GM12875 (cell line): Measurements from ENCODE around the gene TWF2.

Experiments used
- H3K4me3 ChIP-seq: one replicate; pipeline ENCODE4 v1.5.1; 2011; ENCODE audit warnings: low read depth, low read length, control low read depth
- TF ChIP-seq, protein P1 (sequence below): IDR thresholded peaks from 2 replicates; pipeline ENCODE4 v1.5.1; 2011; ENCODE audit warnings: low read depth, mild to moderate bottlenecking, control low read depth, inconsistent platforms, low read length, moderate library complexity, borderline replicate concordance; ENCODE audit not compliant: insufficient read depth

The TWF2 gene

DNA sequence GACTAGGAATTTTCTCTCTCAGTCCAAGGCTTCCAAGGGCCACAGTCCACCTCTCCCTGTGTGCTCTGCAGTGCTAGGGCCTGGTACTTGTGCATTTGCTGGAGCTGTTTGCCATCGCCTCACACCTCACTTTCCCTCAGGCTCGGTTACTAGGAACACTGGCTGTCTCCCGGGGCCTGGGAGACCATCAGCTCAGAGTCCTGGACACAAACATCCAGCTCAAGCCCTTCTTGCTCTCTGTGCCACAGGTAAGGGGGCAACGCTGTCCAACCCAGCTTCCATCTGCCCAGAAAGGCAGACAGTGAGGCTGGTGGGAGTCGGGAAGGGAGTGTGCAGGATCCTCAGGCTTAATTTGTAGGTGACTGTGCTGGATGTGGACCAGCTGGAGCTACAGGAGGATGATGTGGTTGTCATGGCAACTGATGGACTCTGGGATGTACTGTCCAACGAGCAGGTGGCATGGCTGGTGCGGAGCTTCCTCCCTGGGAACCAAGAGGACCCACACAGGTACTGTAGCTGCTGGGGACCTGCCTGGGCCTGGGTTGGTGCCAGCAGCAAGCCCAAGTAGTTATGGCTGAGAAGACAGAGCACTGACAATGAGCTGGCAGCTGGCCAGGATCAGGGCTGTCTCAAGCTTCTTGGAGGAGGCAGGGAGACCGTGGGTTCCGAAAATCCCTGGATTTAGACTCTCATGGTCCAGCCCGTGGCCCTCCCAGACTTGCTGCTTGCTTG lies 10.0 kb upstream of the TWF2 start:
- H3K4me3 ChIP-seq, result no peak overlapping the region
- TF ChIP-seq, protein P1, sequence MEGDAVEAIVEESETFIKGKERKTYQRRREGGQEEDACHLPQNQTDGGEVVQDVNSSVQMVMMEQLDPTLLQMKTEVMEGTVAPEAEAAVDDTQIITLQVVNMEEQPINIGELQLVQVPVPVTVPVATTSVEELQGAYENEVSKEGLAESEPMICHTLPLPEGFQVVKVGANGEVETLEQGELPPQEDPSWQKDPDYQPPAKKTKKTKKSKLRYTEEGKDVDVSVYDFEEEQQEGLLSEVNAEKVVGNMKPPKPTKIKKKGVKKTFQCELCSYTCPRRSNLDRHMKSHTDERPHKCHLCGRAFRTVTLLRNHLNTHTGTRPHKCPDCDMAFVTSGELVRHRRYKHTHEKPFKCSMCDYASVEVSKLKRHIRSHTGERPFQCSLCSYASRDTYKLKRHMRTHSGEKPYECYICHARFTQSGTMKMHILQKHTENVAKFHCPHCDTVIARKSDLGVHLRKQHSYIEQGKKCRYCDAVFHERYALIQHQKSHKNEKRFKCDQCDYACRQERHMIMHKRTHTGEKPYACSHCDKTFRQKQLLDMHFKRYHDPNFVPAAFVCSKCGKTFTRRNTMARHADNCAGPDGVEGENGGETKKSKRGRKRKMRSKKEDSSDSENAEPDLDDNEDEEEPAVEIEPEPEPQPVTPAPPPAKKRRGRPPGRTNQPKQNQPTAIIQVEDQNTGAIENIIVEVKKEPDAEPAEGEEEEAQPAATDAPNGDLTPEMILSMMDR, result no peak

DNA sequence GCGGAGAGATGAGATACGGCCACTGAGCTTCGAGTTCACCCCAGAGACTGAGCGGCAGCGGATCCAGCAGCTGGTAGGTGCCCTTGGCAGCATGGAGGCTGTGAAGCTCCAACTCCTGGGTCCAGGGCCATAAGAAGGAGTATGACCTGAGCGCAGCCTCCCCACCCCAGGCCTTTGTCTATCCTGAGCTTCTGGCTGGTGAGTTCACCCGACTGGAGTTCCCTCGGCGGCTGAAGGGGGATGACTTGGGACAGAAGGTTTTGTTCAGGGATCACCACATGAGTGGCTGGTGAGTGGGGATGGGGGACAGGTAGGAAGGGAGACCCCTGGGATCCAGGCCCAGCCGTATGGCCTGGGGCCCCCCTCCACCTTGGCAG lies 9.2 kb upstream of the TWF2 start:
- TF ChIP-seq, protein P1, result no peak

DNA sequence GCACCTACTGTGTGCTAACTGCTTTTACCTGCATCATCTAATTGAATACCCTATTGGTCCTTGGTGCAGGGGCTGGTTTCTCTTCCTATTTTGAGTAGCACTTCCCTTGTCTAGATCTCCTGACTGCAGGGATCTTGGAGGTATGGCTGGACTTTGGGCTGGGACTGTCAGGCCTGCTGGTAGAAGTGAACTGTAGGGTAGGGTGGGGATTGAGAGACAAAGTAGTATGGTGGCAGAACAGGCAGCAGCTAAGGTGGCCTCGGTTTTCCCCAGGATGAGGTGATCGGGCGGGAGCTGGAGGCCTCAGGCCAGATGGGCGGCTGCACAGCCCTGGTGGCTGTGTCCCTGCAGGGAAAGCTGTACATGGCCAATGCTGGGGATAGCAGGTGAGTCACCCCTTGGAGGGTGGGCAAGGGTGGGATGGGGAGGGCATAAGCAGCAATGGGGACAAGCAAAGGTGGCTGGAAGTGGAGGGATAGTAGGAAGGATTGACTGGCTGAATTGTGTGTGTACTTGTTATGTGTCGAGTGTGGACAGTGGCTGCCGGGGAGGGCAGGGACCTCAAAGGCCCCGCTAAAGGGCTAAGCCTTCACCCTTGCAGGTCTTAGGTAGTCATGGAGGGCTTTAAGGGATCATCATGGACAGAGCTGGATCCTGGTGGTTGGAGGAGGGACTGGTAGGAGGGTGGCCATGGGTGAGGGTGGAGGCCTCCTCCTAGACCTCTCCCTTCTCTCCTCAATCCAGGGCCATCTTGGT lies 8.6 kb upstream of the TWF2 start:
- TF ChIP-seq, protein P1, result no peak
- no peak overlapping the region for H3K4me3 ChIP-seq

More for the DNA sequence above, 9.2 kb upstream of the TWF2 start:
- H3K4me3 ChIP-seq, result no peak overlapping the region

DNA sequence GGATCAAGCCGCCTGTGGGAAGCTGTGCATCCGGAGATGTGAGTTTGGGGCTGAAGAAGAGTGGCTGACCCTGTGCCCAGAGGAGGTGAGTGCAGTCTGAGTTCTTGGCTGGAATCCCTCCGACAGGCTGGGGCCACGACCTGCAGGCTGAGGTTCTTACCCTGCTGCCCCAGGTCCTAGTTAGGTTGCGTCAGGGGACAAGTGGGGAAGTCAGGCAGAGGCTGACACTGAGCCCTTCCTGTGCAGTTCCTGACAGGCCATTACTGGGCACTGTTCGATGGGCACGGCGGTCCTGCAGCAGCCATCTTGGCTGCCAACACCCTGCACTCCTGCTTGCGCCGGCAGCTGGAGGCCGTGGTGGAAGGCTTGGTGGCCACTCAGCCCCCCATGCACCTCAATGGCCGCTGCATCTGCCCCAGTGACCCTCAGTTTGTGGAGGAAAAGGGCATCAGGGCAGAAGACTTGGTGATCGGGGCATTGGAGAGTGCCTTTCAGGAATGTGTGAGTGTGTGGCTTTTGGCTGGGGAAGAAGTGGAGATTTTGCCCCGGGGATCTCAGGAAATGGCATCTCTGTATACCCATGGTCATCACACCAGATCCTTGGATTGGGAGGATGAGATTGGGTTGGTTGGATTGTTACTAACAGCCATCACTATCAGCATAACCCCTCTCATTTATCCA lies 7.9 kb upstream of the TWF2 start:
- H3K4me3 ChIP-seq, result peak overlapping the region; percentile 81
- TF ChIP-seq, protein P1, result no peak

DNA sequence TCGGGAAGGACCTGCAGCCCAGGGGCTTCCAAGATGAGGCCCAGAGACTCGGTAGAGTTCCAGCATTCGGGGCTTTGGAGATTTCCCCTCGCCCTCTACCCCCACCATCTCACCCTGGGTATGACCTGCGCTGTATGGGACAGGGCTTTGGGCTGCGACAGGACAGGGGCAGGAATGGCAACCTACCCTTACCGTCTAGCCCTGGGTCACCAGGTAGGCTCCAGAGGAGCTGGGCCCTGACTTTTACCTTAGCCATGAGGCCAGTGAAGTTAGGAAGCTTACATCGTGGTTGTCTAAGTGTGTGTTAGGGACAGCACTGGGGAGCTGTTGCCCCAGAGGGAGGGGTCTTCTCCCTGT lies 7.3 kb upstream of the TWF2 start:
- TF ChIP-seq, protein P1, result no peak

DNA sequence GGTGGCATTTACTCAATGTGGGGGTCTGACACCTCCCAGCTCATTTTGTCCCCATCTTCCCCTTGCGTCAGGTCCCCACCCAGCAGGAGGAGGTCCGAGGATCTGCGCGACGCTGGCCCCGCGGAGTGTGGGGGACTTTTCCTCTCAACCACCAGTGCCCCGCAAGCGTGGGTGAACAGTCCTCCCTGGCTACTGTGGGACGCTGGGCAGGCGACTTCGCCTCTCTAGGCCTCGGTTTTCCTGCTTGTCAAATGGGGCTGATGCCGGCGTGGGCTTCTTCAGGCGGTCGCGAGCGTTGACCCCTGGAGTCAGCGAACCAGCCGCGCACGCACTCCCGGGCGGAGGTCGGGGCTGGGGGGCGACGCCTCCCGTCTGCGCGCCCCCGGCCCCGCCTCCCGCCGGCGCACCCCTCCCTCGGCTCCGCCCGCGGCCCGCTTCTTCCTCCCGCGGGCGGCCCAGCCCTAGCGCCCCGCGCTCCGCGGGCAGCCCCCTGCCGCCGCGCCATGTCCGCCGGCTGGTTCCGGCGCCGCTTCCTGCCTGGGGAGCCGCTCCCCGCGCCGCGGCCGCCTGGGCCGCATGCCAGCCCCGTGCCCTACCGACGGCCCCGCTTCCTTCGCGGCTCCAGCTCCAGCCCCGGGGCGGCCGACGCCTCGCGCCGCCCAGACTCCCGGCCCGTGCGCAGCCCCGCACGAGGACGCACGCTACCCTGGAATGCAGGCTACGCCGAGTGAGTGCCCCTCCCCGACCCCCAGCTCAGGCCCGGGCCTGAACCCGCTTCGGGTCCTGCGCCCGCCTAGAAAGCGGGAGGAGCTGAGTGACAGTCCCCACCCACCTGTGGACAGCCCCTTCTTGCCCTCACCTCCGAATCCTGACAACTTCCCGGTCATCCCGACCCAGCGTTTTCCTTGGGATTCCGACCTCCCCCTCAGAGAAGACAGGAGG lies 6.6 kb upstream of the TWF2 start, which contains the start of gene PPM1M:
Gene PPM1M, plus strand, starts transcription at position 438 of the 942 bp plus-strand sequence. Its CDS starts 66 bp downstream, at position 504.
- TF ChIP-seq, protein P1, result no peak
- H3K4me3 ChIP-seq, result peak within 1 kb of the TSS; percentile 81

More for the DNA sequence above, 7.3 kb upstream of the TWF2 start:
- H3K4me3 ChIP-seq, result peak overlapping the region; percentile 81
